ENCODE results near the gene FIP1L1. TPM values are rescaled to one million over a fixed set of nuclear protein-coding genes. Genes with fewer than 3 reads are reported as not detected.

Gene FIP1L1
- total RNA-seq, 1 experiment from 2014 or later = 44.8 TPM

- intact Hi-C loops (cut with micrococcal nuclease; ENCODE audit: unreplicated experiment) = no loop called here
Observed at GRCh38 chr4:53507671-53508286, 130.3 kb downstream of the FIP1L1 start.

GRCh38 chr4:53508446-53508845, 131.0 kb downstream of the FIP1L1 start:
- no TSS peak for BruUV-seq (replicated peaks)
- no peaks in the 10 kb centered on the region for H3K4me1 ChIP-seq (replicated peaks; ENCODE audit: insufficient read depth)
- no peak for DNase-seq
- H3K79me2 ChIP-seq (ENCODE audit: low read depth) = no peaks in the 10 kb centered on the region
- H3K27ac ChIP-seq = no peak overlapping the region
- H3F3A ChIP-seq (ENCODE audit: insufficient read depth, low read depth) = no peaks in the 10 kb centered on the region
- intact Hi-C loops (cut with micrococcal nuclease; ENCODE audit: unreplicated experiment) = no loop called here
- CTCF ChIA-PET = no interaction called here
- TF ChIP-seq EZH2 (IDR thresholded peaks at IDR 0.05; ENCODE audit: low read depth) (no peak), CTCF (conservative IDR thresholded peaks at IDR 0.05) (no peak)
- no peaks in the 10 kb centered on the region for H3K9me3 ChIP-seq (ENCODE audit: insufficient read depth, low read depth)
- H2AFZ ChIP-seq = no peak overlapping the region
- no peaks in the 10 kb centered on the region for H3K36me3 ChIP-seq (ENCODE audit: low read depth)
- no peak overlapping the region for H3K4me2 ChIP-seq
- POLR2A ChIA-PET (ENCODE audit: unreplicated experiment) = no interaction called here
- no peaks in the 10 kb centered on the region for H4K20me1 ChIP-seq (ENCODE audit: insufficient read depth)
- H3K27me3 ChIP-seq (ENCODE audit: insufficient read depth, low read depth) = no peaks in the 10 kb centered on the region
- no peak overlapping the region for H3K4me3 ChIP-seq
- no peaks in the 10 kb centered on the region for H3K9me2 ChIP-seq (ENCODE audit: insufficient read depth)

More at GRCh38 chr4:53507671-53508286, 130.3 kb downstream of the FIP1L1 start:
- Histone ChIP-seq H3K36me3 (ENCODE audit: low read depth) (no peaks in the 10 kb centered on the region), H4K20me1 (ENCODE audit: insufficient read depth) (no peaks in the 10 kb centered on the region), H3K4me3 (no peak overlapping the region), H3K27me3 (ENCODE audit: insufficient read depth, low read depth) (no peaks in the 10 kb centered on the region), H3K4me1 (replicated peaks; ENCODE audit: insufficient read depth) (no peaks in the 10 kb centered on the region), H3K27ac (no peak overlapping the region), H2AFZ (no peak overlapping the region), H3K4me2 (no peak overlapping the region), H3K9me2 (ENCODE audit: insufficient read depth) (no peaks in the 10 kb centered on the region), H3F3A (ENCODE audit: insufficient read depth, low read depth) (no peaks in the 10 kb centered on the region), H3K9me3 (ENCODE audit: insufficient read depth, low read depth) (no peaks in the 10 kb centered on the region), H3K79me2 (ENCODE audit: low read depth) (no peaks in the 10 kb centered on the region)
- BruUV-seq (replicated peaks) = no TSS peak
- POLR2A ChIA-PET (ENCODE audit: unreplicated experiment) = no interaction called here
- TF ChIP-seq EZH2 (IDR thresholded peaks at IDR 0.05; ENCODE audit: low read depth) = no peak
- no peak for TF ChIP-seq CTCF (conservative IDR thresholded peaks at IDR 0.05)
- CTCF ChIA-PET = no interaction called here
- no peak for DNase-seq

- no peaks in the 10 kb centered on the region for H4K20me1 ChIP-seq (ENCODE audit: insufficient read depth)
- ChIA-PET POLR2A (ENCODE audit: unreplicated experiment) (no interaction called here), CTCF (no interaction called here)
- H3K27ac ChIP-seq = no peak overlapping the region
- H3K79me2 ChIP-seq (ENCODE audit: low read depth) = no peaks in the 10 kb centered on the region
- no peak overlapping the region for H3K4me2 ChIP-seq
- TF ChIP-seq EZH2 (IDR thresholded peaks at IDR 0.05; ENCODE audit: low read depth) (no peak), CTCF (conservative IDR thresholded peaks at IDR 0.05) (no peak)
- no peak overlapping the region for H2AFZ ChIP-seq
- no peak for DNase-seq
- no peaks in the 10 kb centered on the region for H3F3A ChIP-seq (ENCODE audit: insufficient read depth, low read depth)
- intact Hi-C loops (cut with micrococcal nuclease; ENCODE audit: unreplicated experiment) = no loop called here
- H3K4me3 ChIP-seq = no peak overlapping the region
- H3K36me3 ChIP-seq (ENCODE audit: low read depth) = no peaks in the 10 kb centered on the region
- BruUV-seq (replicated peaks) = no TSS peak
- no peaks in the 10 kb centered on the region for H3K4me1 ChIP-seq (replicated peaks; ENCODE audit: insufficient read depth)
- H3K9me2 ChIP-seq (ENCODE audit: insufficient read depth) = no peaks in the 10 kb centered on the region
- H3K27me3 ChIP-seq (ENCODE audit: insufficient read depth, low read depth) = no peaks in the 10 kb centered on the region
- H3K9me3 ChIP-seq (ENCODE audit: insufficient read depth, low read depth) = no peaks in the 10 kb centered on the region
Observed at GRCh38 chr4:53510321-53510720, 132.9 kb downstream of the FIP1L1 start.

Other genes with a start within 250 kb of the FIP1L1 start
- 7.0 and 8.1 TPM in 2 replicates for gene SCFD2, start 11.6 kb upstream of the FIP1L1 start, total RNA-seq (2021)
- 3.3 and 3.4 TPM in 2 replicates for gene LNX1, start 213.8 kb downstream of the FIP1L1 start, total RNA-seq (2021)